ENCODE measurements around the gene CPNE5. TPM values are rescaled to one million over a fixed set of nuclear protein-coding genes. Genes with fewer than 3 reads are reported as not detected.

Gene CPNE5
- total and polyA plus RNA-seq, 4 experiments from 2014 or later = 0.47 to 2.7 (median 1.3) TPM

GRCh38 chr6:36757943-36758508 is 81.2 kb downstream of the CPNE5 start:
- peaks cover 56% of the 10 kb centered on the region for H3K4me1 ChIP-seq (ENCODE audit: insufficient read depth, low read length)
- H3K27ac ChIP-seq (ENCODE audit: low read depth, low read length) = peak overlapping the region; percentile 76
- no peaks in the 10 kb centered on the region for H3K27me3 ChIP-seq (ENCODE audit: insufficient read depth, low read length)
- no peaks in the 10 kb centered on the region for H3K9me3 ChIP-seq (ENCODE audit: control insufficient read depth in 1 of 2, low read length in 2 of 2)
- Mint-ChIP-seq H3K36me3 (no peaks in the 10 kb centered on the region), H3K4me3 (peak overlapping the region in 2 of 8 donors; percentile 13 to 16), H3K9me3 (no peaks in the 10 kb centered on the region), H3K27ac (peak overlapping the region; percentile 81 to 98 (median 97)), H3K4me1 (peaks cover 44 to 63% (median 53%) of the 10 kb centered on the region in 4 donors), H3K27me3 (no peaks in the 10 kb centered on the region)
- H3K4me3 ChIP-seq (ENCODE audit: low read length in 2 of 2) = no peak overlapping the region
- H3K36me3 ChIP-seq (ENCODE audit: insufficient read depth, low read length) = no peaks in the 10 kb centered on the region
- ChIA-PET CTCF (ENCODE audit: partially characterized antibody) (interaction anchor here (0.7 to 16.6 kb wide), 30 partner anchors 9 to 417 kb away, joined by 3 to 230 read pairs (median 7); partner anchors contain the start of gene CDKN1A), POLR2A (ENCODE audit: partially characterized antibody) (interaction anchor here (1.2 to 2.4 kb wide), 2 partner anchors 134 to 335 kb away, joined by 3 to 7 read pairs; no protein-coding TSS in a partner anchor)
- DNase-seq = no peak
- intact Hi-C loops (cut with micrococcal nuclease) = loop anchor here (2.0 to 5.0 kb wide), 3 partner anchors 36 to 316 kb away; partner anchors contain the start of genes KCTD20, PXT1 and STK38

- peaks cover 48 to 71% (median 60%) of the 10 kb centered on the region in 4 donors for H3K4me1 Mint-ChIP-seq
- no peaks in the 10 kb centered on the region for H3K36me3 ChIP-seq (ENCODE audit: insufficient read depth, low read length)
- peak overlapping the region; percentile 33 to 85 (median 52) for H3K4me3 Mint-ChIP-seq
- intact Hi-C loops (cut with micrococcal nuclease) = loop anchor here (5.0 kb wide), 2 partner anchors 35 to 315 kb away; partner anchors contain the start of genes KCTD20 and PXT1
- H3K27ac Mint-ChIP-seq = peak overlapping the region; percentile 89 to 98 (median 97)
- H3K27ac ChIP-seq (ENCODE audit: low read depth, low read length) = peak overlapping the region; percentile 76
- H3K27me3 Mint-ChIP-seq = no peaks in the 10 kb centered on the region
- H3K27me3 ChIP-seq (ENCODE audit: insufficient read depth, low read length) = no peaks in the 10 kb centered on the region
- DNase-seq = peak; percentile 24 to 71 (median 31)
- H3K4me1 ChIP-seq (ENCODE audit: insufficient read depth, low read length) = peaks cover 64% of the 10 kb centered on the region
- H3K9me3 Mint-ChIP-seq = no peaks in the 10 kb centered on the region
- no peaks in the 10 kb centered on the region for H3K36me3 Mint-ChIP-seq
- ChIA-PET CTCF (ENCODE audit: partially characterized antibody) (interaction anchor here (2.4 to 16.6 kb wide), 7 partner anchors 8 to 416 kb away, joined by 12 to 230 read pairs (median 23); no protein-coding TSS in a partner anchor), POLR2A (ENCODE audit: partially characterized antibody) (no interaction called here)
- no peaks in the 10 kb centered on the region for H3K9me3 ChIP-seq (ENCODE audit: control insufficient read depth in 1 of 2, low read length in 2 of 2)
- no peak overlapping the region for H3K4me3 ChIP-seq (ENCODE audit: low read length in 2 of 2)
Observed at GRCh38 chr6:36757206-36757605, 82.0 kb downstream of the CPNE5 start.

- POLR2A ChIA-PET (ENCODE audit: partially characterized antibody) = interaction anchor here (1.9 kb wide), 1 partner anchor 77 kb away, joined by 6 read pairs; no protein-coding TSS in a partner anchor
- intact Hi-C loops (cut with micrococcal nuclease) = loop anchor here (5.0 kb wide), 2 partner anchors 34 to 314 kb away; partner anchors contain the start of genes KCTD20 and PXT1
- Histone ChIP-seq H3K4me3 (ENCODE audit: low read length in 2 of 2) (no peak overlapping the region), H3K27ac (ENCODE audit: low read depth, low read length) (peak overlapping the region; percentile 76), H3K4me1 (ENCODE audit: insufficient read depth, low read length) (peaks cover 68% of the 10 kb centered on the region), H3K36me3 (ENCODE audit: insufficient read depth, low read length) (no peaks in the 10 kb centered on the region), H3K9me3 (ENCODE audit: control insufficient read depth in 1 of 2, low read length in 2 of 2) (no peaks in the 10 kb centered on the region), H3K27me3 (ENCODE audit: insufficient read depth, low read length) (no peaks in the 10 kb centered on the region)
- Mint-ChIP-seq H3K9me3 (no peaks in the 10 kb centered on the region), H3K27ac (peak overlapping the region; percentile 89 to 98 (median 97)), H3K4me3 (peak overlapping the region in 7 of 8 donors; percentile 45 to 85 (median 77)), H3K36me3 (no peaks in the 10 kb centered on the region), H3K27me3 (no peaks in the 10 kb centered on the region), H3K4me1 (peaks cover 49 to 75% (median 62%) of the 10 kb centered on the region in 4 donors)
- CTCF ChIA-PET (ENCODE audit: partially characterized antibody) = interaction anchor here (3.1 to 16.6 kb wide), 3 partner anchors 11 to 141 kb away, joined by 14 to 230 read pairs (median 108); no protein-coding TSS in a partner anchor
- DNase-seq = no peak
Observed at GRCh38 chr6:36756786-36757185, 82.5 kb downstream of the CPNE5 start.

- no peaks in the 10 kb centered on the region for H3K9me3 ChIP-seq (ENCODE audit: control insufficient read depth in 1 of 2, low read length in 2 of 2)
- peak overlapping the region; percentile 37 to 85 (median 76) for H3K4me3 Mint-ChIP-seq
- H3K4me3 ChIP-seq (ENCODE audit: low read length in 2 of 2) = peak overlapping the region in 1 of 2 donors; percentile 0
- peaks cover 69% of the 10 kb centered on the region for H3K4me1 ChIP-seq (ENCODE audit: insufficient read depth, low read length)
- ChIA-PET POLR2A (ENCODE audit: partially characterized antibody) (interaction anchor here (0.5 to 2.6 kb wide), 8 partner anchors 13 to 306 kb away, joined by 3 to 7 read pairs (median 4); partner anchors contain the start of gene CDKN1A), CTCF (ENCODE audit: partially characterized antibody) (interaction anchor here (1.0 to 9.0 kb wide), 9 partner anchors 10 to 140 kb away, joined by 3 to 108 read pairs (median 6); no protein-coding TSS in a partner anchor)
- H3K27me3 ChIP-seq (ENCODE audit: insufficient read depth, low read length) = no peaks in the 10 kb centered on the region
- peak overlapping the region; percentile 89 to 98 (median 97) for H3K27ac Mint-ChIP-seq
- no peaks in the 10 kb centered on the region for H3K36me3 ChIP-seq (ENCODE audit: insufficient read depth, low read length)
- no peaks in the 10 kb centered on the region for H3K27me3 Mint-ChIP-seq
- no peaks in the 10 kb centered on the region for H3K36me3 Mint-ChIP-seq
- intact Hi-C loops (cut with micrococcal nuclease) = loop anchor here (5.0 kb wide), 2 partner anchors 33 to 313 kb away; partner anchors contain the start of genes KCTD20 and PXT1
- H3K9me3 Mint-ChIP-seq = no peaks in the 10 kb centered on the region
- peaks cover 52 to 83% (median 67%) of the 10 kb centered on the region in 4 donors for H3K4me1 Mint-ChIP-seq
- DNase-seq = peak; percentile 76 to 97 (median 79)
- H3K27ac ChIP-seq (ENCODE audit: low read depth, low read length) = peak overlapping the region; percentile 76
Observed at GRCh38 chr6:36755435-36756348, 83.6 kb downstream of the CPNE5 start.

GRCh38 chr6:36754582-36755434 is 84.4 kb downstream of the CPNE5 start:
- H3K36me3 ChIP-seq (ENCODE audit: insufficient read depth, low read length) = no peaks in the 10 kb centered on the region

More at GRCh38 chr6:36754582-36755434, 84.4 kb downstream of the CPNE5 start:
- no peak overlapping the region for H3K4me3 ChIP-seq (ENCODE audit: low read length in 2 of 2)
- peak overlapping the region; percentile 76 for H3K27ac ChIP-seq (ENCODE audit: low read depth, low read length)
- intact Hi-C loops (cut with micrococcal nuclease) = loop anchor here (5.0 kb wide), 2 partner anchors 33 to 313 kb away; partner anchors contain the start of genes KCTD20 and PXT1
- H3K4me1 Mint-ChIP-seq = peaks cover 52 to 83% (median 67%) of the 10 kb centered on the region in 4 donors
- DNase-seq = no peak
- no peaks in the 10 kb centered on the region for H3K9me3 ChIP-seq (ENCODE audit: control insufficient read depth in 1 of 2, low read length in 2 of 2)
- H3K27me3 Mint-ChIP-seq = no peaks in the 10 kb centered on the region
- CTCF ChIA-PET (ENCODE audit: partially characterized antibody) = interaction anchor here (1.0 to 9.0 kb wide), 9 partner anchors 9 to 139 kb away, joined by 3 to 108 read pairs (median 6); no protein-coding TSS in a partner anchor
- POLR2A ChIA-PET (ENCODE audit: partially characterized antibody) = interaction anchor here (0.9 to 2.6 kb wide), 6 partner anchors 14 to 146 kb away, joined by 3 to 7 read pairs (median 4); partner anchors contain the start of gene CDKN1A
- H3K4me3 Mint-ChIP-seq = peak overlapping the region in 7 of 8 donors; percentile 65 to 85 (median 77)
- H3K9me3 Mint-ChIP-seq = peaks cover 0 to 6% (median 0%) of the 10 kb centered on the region in 8 donors
- peaks cover 69% of the 10 kb centered on the region for H3K4me1 ChIP-seq (ENCODE audit: insufficient read depth, low read length)
- no peaks in the 10 kb centered on the region for H3K27me3 ChIP-seq (ENCODE audit: insufficient read depth, low read length)
- H3K27ac Mint-ChIP-seq = peak overlapping the region; percentile 89 to 98 (median 97)
- H3K36me3 Mint-ChIP-seq = no peaks in the 10 kb centered on the region
